ENCODE results near the gene HYAL2. TPM values are rescaled to one million over a fixed set of nuclear protein-coding genes. Genes with fewer than 3 reads are reported as not detected.

Gene HYAL2
- total and polyA plus RNA-seq, 2 of the 8 experiments (the other 6 are each of a cell fraction or from before 2014, with no cell fraction given), result 51.9 to 176 TPM

DNA sequence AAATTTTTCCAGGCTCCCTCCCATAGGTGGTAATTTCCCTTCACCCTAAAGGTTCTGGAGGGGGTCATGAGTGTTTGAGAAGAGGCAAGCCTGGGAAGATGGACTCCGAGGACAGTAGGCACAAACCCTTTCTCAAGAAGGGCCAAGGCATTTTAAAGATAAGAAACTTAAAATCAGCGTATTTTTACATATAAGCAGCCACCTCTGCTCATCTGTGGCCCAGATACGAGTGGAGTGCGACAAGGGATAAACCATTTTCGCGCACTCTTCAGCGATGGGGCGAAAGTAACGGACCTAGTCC, 17.6 kb upstream of the HYAL2 start (continued):
- TF ChIP-seq CBX8 (IDR thresholded peaks at IDR 0.05; ENCODE audit: borderline replicate concordance, low read depth, low read length), result no peak
- no peak for TF ChIP-seq GABPA (IDR thresholded peaks at IDR 0.05; ENCODE audit: borderline replicate concordance, insufficient read depth, low read length)
